H9 (cell line): Measurements from ENCODE around the gene ANKS1B. TPM values are rescaled to one million over a fixed set of nuclear protein-coding genes. Genes with fewer than 3 reads are reported as not detected.

Source experiments
- DNase-seq: peaks from one replicate; pipeline ENCODE4 v3.0.0-alpha.2; 2017
- H2AFZ ChIP-seq: one replicate; pipeline ENCODE4 v1.6.1; 2013; ENCODE audit warnings: mild to moderate bottlenecking, low read length, control low read depth, moderate library complexity
- H2AK5ac ChIP-seq: 2 replicates; pipeline ENCODE4 v1.6.1; 2013; ENCODE audit warnings: low read length, control low read depth, mixed read lengths; ENCODE audit not compliant: insufficient read length
- H2BK120ac ChIP-seq: one replicate; pipeline ENCODE4 v1.6.1; 2013; ENCODE audit warnings: low read depth, mild to moderate bottlenecking, low read length, control low read depth, inconsistent platforms; ENCODE audit not compliant: poor library complexity, severe bottlenecking
- H2BK12ac ChIP-seq: 2 replicates; pipeline ENCODE4 v1.6.1; 2013; ENCODE audit warnings: low read length, control low read depth, mixed read lengths, low read depth; ENCODE audit not compliant: insufficient read length
- H2BK15ac ChIP-seq: 2 replicates; pipeline ENCODE4 v1.6.1; 2013; ENCODE audit warnings: low read depth, low read length, control low read depth
- H2BK20ac ChIP-seq: one replicate; pipeline ENCODE4 v1.6.1; 2013; ENCODE audit warnings: low read depth, mild to moderate bottlenecking, low read length, control low read depth, inconsistent platforms; ENCODE audit not compliant: poor library complexity, severe bottlenecking
- H2BK5ac ChIP-seq: 2 replicates; pipeline ENCODE4 v1.6.1; 2013; ENCODE audit warnings: low read length, control low read depth, mixed read lengths; ENCODE audit not compliant: insufficient read length
- H3K14ac ChIP-seq: 2 replicates; pipeline ENCODE4 v1.6.1; 2013; ENCODE audit warnings: low read length, control low read depth; ENCODE audit not compliant: insufficient read depth
- H3K18ac ChIP-seq: 2 replicates; pipeline ENCODE4 v1.6.1; 2013; ENCODE audit warnings: low read depth, mild to moderate bottlenecking, mixed read lengths, low read length, control low read depth; ENCODE audit not compliant: insufficient read length
- H3K23ac ChIP-seq: 2 replicates; pipeline ENCODE4 v1.6.1; 2013; ENCODE audit warnings: low read length, control low read depth, mixed read lengths, low read depth; ENCODE audit not compliant: insufficient read length
- H3K23me2 ChIP-seq: 2 replicates; pipeline ENCODE4 v1.6.1; 2013; ENCODE audit warnings: low read depth, mild to moderate bottlenecking, mixed read lengths, low read length, control low read depth; ENCODE audit not compliant: insufficient read length, poor library complexity, severe bottlenecking
- H3K27ac ChIP-seq: 2 replicates; pipeline ENCODE4 v1.5.1; 2013; ENCODE audit warnings: low read length, control low read depth, mixed read lengths, low read depth; ENCODE audit not compliant: insufficient read length
- H3K27me3 ChIP-seq: 2 replicates; pipeline ENCODE4 v1.6.1; 2013; ENCODE audit warnings: low read length, control low read depth, inconsistent platforms; ENCODE audit not compliant: insufficient read depth
- H3K4ac ChIP-seq: 2 replicates; pipeline ENCODE4 v1.6.1; 2013; ENCODE audit warnings: low read depth, mild to moderate bottlenecking, control low read depth, inconsistent platforms, low read length, moderate library complexity
- H3K4me1 ChIP-seq: 2 replicates; pipeline ENCODE4 v1.6.1; 2013; ENCODE audit warnings: low read length, control low read depth, inconsistent platforms; ENCODE audit not compliant: insufficient read depth
- H3K4me2 ChIP-seq: 2 replicates; pipeline ENCODE4 v1.6.1; 2013; ENCODE audit warnings: low read length, control low read depth, mixed read lengths; ENCODE audit not compliant: insufficient read length, insufficient read depth
- H3K56ac ChIP-seq: 2 replicates; pipeline ENCODE4 v1.6.1; 2013; ENCODE audit warnings: low read depth, mild to moderate bottlenecking, mixed read lengths, low read length, control low read depth; ENCODE audit not compliant: insufficient read length
- H3K79me1 ChIP-seq: 2 replicates; pipeline ENCODE4 v1.6.1; 2013; ENCODE audit warnings: low read depth, mild to moderate bottlenecking, moderate library complexity, low read length, control low read depth, inconsistent platforms; ENCODE audit not compliant: insufficient read depth, poor library complexity, severe bottlenecking
- H3K79me2 ChIP-seq: 2 replicates; pipeline ENCODE4 v1.6.1; 2013; ENCODE audit warnings: low read length, control low read depth, inconsistent platforms; ENCODE audit not compliant: insufficient read depth
- H3K9ac ChIP-seq: 2 replicates; pipeline ENCODE4 v1.6.1; 2013; ENCODE audit warnings: low read length, control low read depth, mixed read lengths; ENCODE audit not compliant: insufficient read length; ENCODE audit errors: extremely low read depth
- H3K9me3 ChIP-seq: one replicate; pipeline ENCODE4 v1.6.1; 2013; ENCODE audit warnings: low read depth, low read length, inconsistent platforms; ENCODE audit not compliant: control insufficient read depth
- H3T11ph ChIP-seq: one replicate; pipeline ENCODE4 v1.6.1; 2013; ENCODE audit warnings: mild to moderate bottlenecking, low read length, control low read depth, inconsistent platforms
- H4K20me1 ChIP-seq: one replicate; pipeline ENCODE4 v1.6.1; 2013; ENCODE audit not compliant: control insufficient read depth, insufficient read length, insufficient read depth
- H4K5ac ChIP-seq: 2 replicates; pipeline ENCODE4 v1.6.1; 2013; ENCODE audit warnings: low read depth, mild to moderate bottlenecking, mixed read lengths, low read length, control low read depth; ENCODE audit not compliant: insufficient read length
- H4K8ac ChIP-seq: replicated peaks from 2 replicates; pipeline ENCODE4 v1.6.1; 2013; ENCODE audit warnings: low read length, control low read depth, mixed read lengths, low read depth; ENCODE audit not compliant: insufficient read length
- H4K91ac ChIP-seq: 2 replicates; pipeline ENCODE4 v1.6.1; 2013; ENCODE audit warnings: low read depth, mild to moderate bottlenecking, moderate library complexity, mixed read lengths, low read length, control low read depth; ENCODE audit not compliant: insufficient read length
- H3K27ac Mint-ChIP-seq, 3 experiments: 2 replicates in 2 of 3; 3 replicates in 1 of 3; pipeline ENCODE4 v1.8.0; 2020 to 2021; ENCODE audit warnings: mixed read lengths in 3 of 3, mild to moderate bottlenecking in 1 of 3, moderate library complexity in 1 of 3
- H3K27me3 Mint-ChIP-seq: 2 replicates; pipeline ENCODE4 v1.8.0; 2021; ENCODE audit warnings: low read depth, mild to moderate bottlenecking, moderate library complexity, mixed read lengths
- H3K36me3 Mint-ChIP-seq, 3 experiments: 2 replicates in 2 of 3; 3 replicates in 1 of 3; pipeline ENCODE4 v1.8.0; 2020 to 2021; ENCODE audit warnings: low read depth in 3 of 3, mixed read lengths in 3 of 3; ENCODE audit not compliant: insufficient read depth in 1 of 3
- H3K4me1 Mint-ChIP-seq, 2 experiments: 2 replicates each; pipeline ENCODE4 v1.8.0; 2020; ENCODE audit warnings: mixed read lengths in 2 of 2
- H3K4me3 Mint-ChIP-seq, 2 experiments: 2 replicates in 1 of 2; 3 replicates in 1 of 2; pipeline ENCODE4 v1.8.0; 2020 to 2021; ENCODE audit warnings: mild to moderate bottlenecking in 2 of 2, mixed read lengths in 2 of 2, moderate library complexity in 1 of 2
- H3K9me3 Mint-ChIP-seq, 2 experiments: 2 replicates in 1 of 2; 3 replicates in 1 of 2; pipeline ENCODE4 v1.8.0; 2020; ENCODE audit warnings: mild to moderate bottlenecking in 2 of 2, mixed read lengths in 2 of 2, moderate library complexity in 1 of 2
- WGBS: extraction: QIAGEN DNeasy Blood & Tissue Kit; methylation state at CpG from one replicate; pipeline ENCODE4 v1.1.7; 2013; ENCODE audit warnings: missing lambda C conversion rate, low lambda C conversion rate, mixed read lengths; ENCODE audit not compliant: insufficient read length; ENCODE audit errors: extremely low coverage; 5-methylcytosine and 5-hydroxymethylcytosine counted together
- total RNA-seq: library from RNA; stranded (reverse); gene quantifications from 2 replicates; pipeline ENCODE4 v1.2.1, GENCODE V29; 2021
- TF ChIP-seq, protein P1 (sequence below): fragments of 200-600 bp; sonication (generic); conservative IDR thresholded peaks from 3 replicates; pipeline ENCODE4 v1.8.0; 2021; ENCODE audit warnings: antibody characterized with exemption, mild to moderate bottlenecking

ANKS1B gene
- total RNA-seq, 1 experiment from 2014 or later, result 4.1 TPM

- Histone ChIP-seq H3K18ac (no peak overlapping the region), H3K9ac (no peak overlapping the region), H3K4me1 (peaks cover 2% of the 10 kb centered on the region; the same call in 1 of the 2 replicates), H4K5ac (no peak overlapping the region), H2AFZ (no peak overlapping the region), H3K14ac (no peak overlapping the region), H4K20me1 (no peaks in the 10 kb centered on the region), H2BK5ac (no peak overlapping the region), H3K27me3 (no peaks in the 10 kb centered on the region), H2AK5ac (no peak overlapping the region), H3K4me2 (no peak overlapping the region), H3T11ph (no peak overlapping the region), H3K4ac (no peak overlapping the region), H3K23ac (no peak overlapping the region), H2BK12ac (no peak overlapping the region), H2BK15ac (no peak overlapping the region), H2BK20ac (no peak overlapping the region), H4K8ac (no peak overlapping the region), H3K56ac (no peak overlapping the region), H3K23me2 (no peaks in the 10 kb centered on the region), H2BK120ac (no peak overlapping the region), H4K91ac (no peak overlapping the region), H3K79me2 (no peaks in the 10 kb centered on the region), H3K27ac (no peak overlapping the region), H3K9me3 (no peaks in the 10 kb centered on the region), H3K79me1 (no peaks in the 10 kb centered on the region)
- no peak for DNase-seq
- Mint-ChIP-seq H3K4me3 (no peak overlapping the region), H3K36me3 (no peaks in the 10 kb centered on the region), H3K9me3 (no peaks in the 10 kb centered on the region), H3K4me1 (peaks cover 6 to 8% of the 10 kb centered on the region in 2 experiments; a peak in 3 of 4 replicates), H3K27me3 (no peaks in the 10 kb centered on the region), H3K27ac (no peak overlapping the region)
- TF ChIP-seq, protein P1, sequence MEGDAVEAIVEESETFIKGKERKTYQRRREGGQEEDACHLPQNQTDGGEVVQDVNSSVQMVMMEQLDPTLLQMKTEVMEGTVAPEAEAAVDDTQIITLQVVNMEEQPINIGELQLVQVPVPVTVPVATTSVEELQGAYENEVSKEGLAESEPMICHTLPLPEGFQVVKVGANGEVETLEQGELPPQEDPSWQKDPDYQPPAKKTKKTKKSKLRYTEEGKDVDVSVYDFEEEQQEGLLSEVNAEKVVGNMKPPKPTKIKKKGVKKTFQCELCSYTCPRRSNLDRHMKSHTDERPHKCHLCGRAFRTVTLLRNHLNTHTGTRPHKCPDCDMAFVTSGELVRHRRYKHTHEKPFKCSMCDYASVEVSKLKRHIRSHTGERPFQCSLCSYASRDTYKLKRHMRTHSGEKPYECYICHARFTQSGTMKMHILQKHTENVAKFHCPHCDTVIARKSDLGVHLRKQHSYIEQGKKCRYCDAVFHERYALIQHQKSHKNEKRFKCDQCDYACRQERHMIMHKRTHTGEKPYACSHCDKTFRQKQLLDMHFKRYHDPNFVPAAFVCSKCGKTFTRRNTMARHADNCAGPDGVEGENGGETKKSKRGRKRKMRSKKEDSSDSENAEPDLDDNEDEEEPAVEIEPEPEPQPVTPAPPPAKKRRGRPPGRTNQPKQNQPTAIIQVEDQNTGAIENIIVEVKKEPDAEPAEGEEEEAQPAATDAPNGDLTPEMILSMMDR, result no peak
- no CpG with 5 or more reads among the region's 3 CpGs for WGBS
Measured at GRCh38 chr12:99110868-99111267, 873.9 kb downstream of the ANKS1B start.
